ENCODE data around the gene MRPL48.

The MRPL48 gene

DNA sequence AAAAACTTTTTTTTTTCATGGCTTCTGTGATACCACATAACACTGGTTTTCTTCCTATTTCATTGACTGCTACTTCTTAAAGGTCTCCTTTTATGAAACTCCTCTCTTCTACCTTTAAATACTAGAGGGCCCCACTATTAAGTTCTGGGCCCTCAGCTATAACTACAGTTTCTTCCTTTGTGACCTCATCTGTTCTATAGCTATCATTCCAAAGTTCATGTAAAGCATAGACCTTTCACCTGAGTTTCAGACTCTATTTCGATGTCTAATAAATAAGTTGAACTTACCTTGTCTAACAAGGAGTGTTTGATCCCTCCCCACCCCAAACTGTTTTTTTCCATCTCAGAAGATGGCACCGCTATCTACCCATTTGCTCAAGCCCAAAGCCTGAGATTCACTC is 124.4 kb downstream of the MRPL48 start:
- H3K36me3 ChIP-seq (ENCODE audit: control insufficient read depth in 5 of 5, insufficient read depth in 5 of 5, low read length in 5 of 5): peaks cover 20 to 80% (median 66%) of the 10 kb centered on the region in 5 donors
- H3K27me3 ChIP-seq (ENCODE audit: control insufficient read depth in 5 of 5, insufficient read depth in 4 of 5, low read length in 5 of 5): no peaks in the 10 kb centered on the region
- no peaks in the 10 kb centered on the region for H3K9me3 ChIP-seq (ENCODE audit: control insufficient read depth in 5 of 5, low read length in 5 of 5)
- H3K4me1 ChIP-seq (ENCODE audit: control insufficient read depth in 5 of 5, insufficient read depth in 5 of 5, low read length in 5 of 5): no peaks in the 10 kb centered on the region
- H3K9ac ChIP-seq (ENCODE audit: low read length in 5 of 5): no peak overlapping the region
- H3K27ac ChIP-seq (ENCODE audit: low read depth, low read length): no peak overlapping the region
- no peak overlapping the region for H3K4me3 ChIP-seq (ENCODE audit: low read depth in 1 of 5, low read length in 5 of 5)

DNA sequence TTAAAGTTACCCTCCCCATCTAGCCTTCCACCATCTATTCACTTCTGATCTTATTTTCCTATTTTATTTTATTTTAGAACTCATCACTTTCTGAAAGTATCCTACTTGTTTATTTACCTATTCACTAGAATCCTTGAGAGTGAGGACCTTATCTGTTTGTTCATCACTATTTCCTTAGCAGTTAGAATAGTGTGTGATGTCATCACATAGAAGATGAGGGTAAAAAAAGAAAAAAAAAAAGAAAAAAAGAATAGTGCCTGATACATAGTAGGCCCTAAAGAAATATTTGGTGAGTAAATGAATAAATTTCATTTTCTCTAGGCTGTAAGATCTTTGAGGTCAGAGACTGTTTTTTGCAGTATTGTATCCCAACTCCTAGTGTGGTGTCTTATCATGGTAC is 125.8 kb downstream of the MRPL48 start:
- H3K27ac ChIP-seq (ENCODE audit: low read depth, low read length): no peak overlapping the region
- no peaks in the 10 kb centered on the region for H3K4me1 ChIP-seq (ENCODE audit: control insufficient read depth in 5 of 5, insufficient read depth in 5 of 5, low read length in 5 of 5)
- no peaks in the 10 kb centered on the region for H3K27me3 ChIP-seq (ENCODE audit: control insufficient read depth in 5 of 5, insufficient read depth in 4 of 5, low read length in 5 of 5)
- H3K9ac ChIP-seq (ENCODE audit: low read length in 5 of 5): no peak overlapping the region
- H3K4me3 ChIP-seq (ENCODE audit: low read depth in 1 of 5, low read length in 5 of 5): no peak overlapping the region
- peaks cover 20 to 78% (median 67%) of the 10 kb centered on the region in 5 donors for H3K36me3 ChIP-seq (ENCODE audit: control insufficient read depth in 5 of 5, insufficient read depth in 5 of 5, low read length in 5 of 5)
- H3K9me3 ChIP-seq (ENCODE audit: control insufficient read depth in 5 of 5, low read length in 5 of 5): no peaks in the 10 kb centered on the region

DNA sequence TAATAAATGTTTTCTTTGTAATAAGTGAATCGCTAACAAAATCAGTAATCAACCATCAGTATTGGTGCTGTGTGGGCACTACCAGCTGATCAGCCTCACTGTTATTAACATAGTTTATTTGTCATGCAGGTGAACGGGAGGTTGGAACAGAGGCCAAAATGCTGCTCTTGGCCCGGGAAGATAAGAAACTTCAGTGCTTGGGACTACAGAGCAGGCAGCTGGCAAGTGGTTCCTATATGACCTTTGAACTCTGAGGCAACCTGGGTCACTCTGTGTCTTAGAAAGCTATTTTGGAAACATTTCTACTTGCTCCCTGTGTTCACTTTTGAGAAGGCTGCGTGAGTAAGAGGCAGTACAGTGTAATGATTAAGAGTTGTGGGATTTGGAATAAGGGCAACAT is 126.6 kb downstream of the MRPL48 start:
- peaks cover 25 to 82% (median 74%) of the 10 kb centered on the region in 5 donors for H3K36me3 ChIP-seq (ENCODE audit: control insufficient read depth in 5 of 5, insufficient read depth in 5 of 5, low read length in 5 of 5)
- H3K9ac ChIP-seq (ENCODE audit: low read length in 5 of 5): no peak overlapping the region
- H3K9me3 ChIP-seq (ENCODE audit: control insufficient read depth in 5 of 5, low read length in 5 of 5): no peaks in the 10 kb centered on the region
- H3K4me1 ChIP-seq (ENCODE audit: control insufficient read depth in 5 of 5, insufficient read depth in 5 of 5, low read length in 5 of 5): no peaks in the 10 kb centered on the region
- no peaks in the 10 kb centered on the region for H3K27me3 ChIP-seq (ENCODE audit: control insufficient read depth in 5 of 5, insufficient read depth in 4 of 5, low read length in 5 of 5)
- H3K27ac ChIP-seq (ENCODE audit: low read depth, low read length): no peak overlapping the region
- no peak overlapping the region for H3K4me3 ChIP-seq (ENCODE audit: low read depth in 1 of 5, low read length in 5 of 5)

Measured in subcutaneous abdominal adipose tissue (tissue), 5 donors.